Stimulated activated CD8-positive, alpha-beta memory T cell treated with anti-CD3 and anti-CD28 coated beads, Interleukin-12 subunit alpha, Interleukin-12 subunit beta, amount 100 ng/mL, for 24 hours (primary cell): ENCODE measurements around the gene SGF29.
"Not testable (repeated sequence)": the region's sequence is repeated elsewhere in the genome, so short reads cannot be mapped to it uniquely, and the experiment has no call there.

Experiments
- DNase-seq: peaks from one replicate; pipeline ENCODE4 v3.0.0-alpha.2; 2020; ENCODE audit errors: extremely low read depth

Gene SGF29

DNA sequence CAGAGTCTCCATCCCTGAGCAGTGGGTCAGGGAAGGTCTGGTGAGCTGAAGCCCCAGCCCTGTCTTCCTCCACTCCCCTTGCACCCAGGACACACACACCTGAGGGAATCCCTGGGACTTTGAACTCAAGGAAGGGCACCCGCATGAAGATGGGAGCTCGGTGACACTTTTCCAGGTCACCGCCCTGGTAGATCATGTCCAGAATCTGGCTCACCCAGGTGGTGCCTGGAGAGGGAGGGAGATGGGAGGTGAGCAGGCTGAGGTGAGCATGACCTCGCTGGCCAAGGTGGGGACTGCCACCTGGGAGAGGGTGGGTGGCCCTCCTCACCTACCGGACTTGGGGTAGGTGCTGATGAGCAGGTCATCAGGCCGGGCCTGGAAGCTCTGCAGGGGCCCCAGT lies 41.7 kb downstream of the SGF29 start:
- DNase-seq, result not testable (repeated sequence)

DNA sequence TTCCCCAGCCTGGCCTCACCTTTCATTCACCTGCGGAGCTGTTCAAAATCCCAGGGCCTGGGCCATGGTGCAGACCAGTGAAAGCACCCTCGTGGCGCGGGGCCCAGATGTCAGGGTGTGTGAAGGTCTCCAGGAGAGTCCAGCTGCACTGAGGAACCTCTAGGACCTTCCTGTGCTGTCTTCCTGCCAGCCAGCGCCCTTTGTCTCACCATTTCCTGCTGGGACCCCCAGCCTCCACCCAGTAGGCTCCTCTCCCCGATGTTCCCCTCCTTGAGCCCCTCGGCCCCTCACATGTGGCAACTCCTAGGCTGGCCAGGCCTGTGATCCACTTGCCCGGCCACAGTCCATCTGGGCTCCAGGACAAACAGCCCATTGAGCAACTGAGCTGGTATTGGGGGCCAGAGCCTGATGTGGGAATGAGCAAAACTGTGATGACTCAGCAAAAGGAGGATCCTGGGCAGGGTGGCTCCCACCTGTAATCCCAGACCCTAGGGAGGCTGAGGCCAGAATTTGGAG lies 42.5 kb downstream of the SGF29 start:
- DNase-seq, result no peak

DNA sequence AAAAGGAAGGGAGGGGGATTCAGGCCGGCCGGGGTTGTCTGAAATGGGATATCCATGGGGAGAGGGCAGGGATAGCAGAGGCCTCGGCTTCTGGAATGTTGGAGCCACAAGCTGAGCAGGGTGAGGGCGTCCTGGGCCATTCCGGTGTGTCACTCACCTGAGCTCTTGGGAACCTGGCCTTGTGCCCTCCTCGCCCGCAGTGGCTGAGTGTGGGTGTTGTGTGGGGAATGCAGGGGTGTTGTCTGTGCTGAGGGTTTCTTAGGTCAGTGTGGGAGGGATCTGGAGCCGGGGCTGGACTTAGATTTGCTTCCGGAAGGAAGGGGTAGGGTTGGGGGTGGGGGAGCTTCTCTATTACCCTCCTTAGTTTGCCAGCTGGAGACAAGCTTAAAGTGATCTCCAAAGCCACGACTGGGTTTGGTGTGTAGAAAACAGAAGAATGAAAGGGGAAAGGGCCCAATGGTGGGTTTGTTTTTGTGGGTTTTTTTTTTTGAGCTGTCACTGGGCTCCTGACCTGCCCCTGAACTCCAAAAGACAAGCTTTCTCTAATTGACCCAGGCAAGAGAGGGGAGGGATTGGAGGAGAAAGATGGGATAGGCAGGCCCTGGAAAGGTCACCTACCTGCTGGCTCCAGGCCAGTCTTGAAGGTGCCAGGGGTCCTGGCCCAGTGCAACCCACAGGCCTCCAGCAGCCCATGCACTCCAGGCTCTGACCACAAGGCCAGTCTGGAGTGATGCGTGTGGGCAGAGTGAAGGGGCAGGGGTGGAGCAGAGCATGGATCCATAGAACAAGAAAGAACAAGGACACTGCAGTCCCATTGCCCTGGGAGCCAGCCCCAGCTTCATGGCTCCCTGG lies 43.3 kb downstream of the SGF29 start, which contains the start of gene SULT1A2:
Gene SULT1A2, minus strand, starts transcription at position 211 of the 852 bp plus-strand sequence. CDS start 1,120 bp downstream, outside the sequence.
- no peak for DNase-seq

DNA sequence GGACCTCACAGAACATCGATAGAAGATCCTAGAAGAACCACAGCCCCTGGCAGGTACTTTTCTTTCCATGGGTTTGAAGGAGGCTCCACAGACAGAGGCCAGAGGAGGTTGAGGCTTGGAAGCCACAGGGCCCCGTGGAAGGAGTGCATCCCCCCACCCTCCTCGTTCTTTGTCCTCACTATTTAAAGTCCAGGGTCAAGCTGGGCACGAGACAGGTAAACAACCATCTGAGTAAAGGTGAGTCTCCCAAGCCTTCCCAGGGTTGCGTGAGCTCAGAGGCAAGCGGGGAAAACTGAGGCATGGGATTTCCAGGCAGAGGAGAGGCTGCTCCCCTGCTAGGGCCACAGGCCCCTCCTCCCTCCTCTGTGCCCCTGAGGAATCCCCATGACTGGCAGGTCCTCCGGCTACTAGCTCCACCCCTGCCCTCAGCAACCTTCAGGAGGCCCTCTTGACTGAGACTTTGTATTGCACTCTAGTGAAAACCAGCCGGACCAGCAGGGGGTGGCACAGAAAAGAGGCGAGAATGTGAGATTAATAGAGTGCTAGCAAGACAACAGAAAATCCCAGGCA lies 44.1 kb downstream of the SGF29 start:
- DNase-seq, result no peak

DNA sequence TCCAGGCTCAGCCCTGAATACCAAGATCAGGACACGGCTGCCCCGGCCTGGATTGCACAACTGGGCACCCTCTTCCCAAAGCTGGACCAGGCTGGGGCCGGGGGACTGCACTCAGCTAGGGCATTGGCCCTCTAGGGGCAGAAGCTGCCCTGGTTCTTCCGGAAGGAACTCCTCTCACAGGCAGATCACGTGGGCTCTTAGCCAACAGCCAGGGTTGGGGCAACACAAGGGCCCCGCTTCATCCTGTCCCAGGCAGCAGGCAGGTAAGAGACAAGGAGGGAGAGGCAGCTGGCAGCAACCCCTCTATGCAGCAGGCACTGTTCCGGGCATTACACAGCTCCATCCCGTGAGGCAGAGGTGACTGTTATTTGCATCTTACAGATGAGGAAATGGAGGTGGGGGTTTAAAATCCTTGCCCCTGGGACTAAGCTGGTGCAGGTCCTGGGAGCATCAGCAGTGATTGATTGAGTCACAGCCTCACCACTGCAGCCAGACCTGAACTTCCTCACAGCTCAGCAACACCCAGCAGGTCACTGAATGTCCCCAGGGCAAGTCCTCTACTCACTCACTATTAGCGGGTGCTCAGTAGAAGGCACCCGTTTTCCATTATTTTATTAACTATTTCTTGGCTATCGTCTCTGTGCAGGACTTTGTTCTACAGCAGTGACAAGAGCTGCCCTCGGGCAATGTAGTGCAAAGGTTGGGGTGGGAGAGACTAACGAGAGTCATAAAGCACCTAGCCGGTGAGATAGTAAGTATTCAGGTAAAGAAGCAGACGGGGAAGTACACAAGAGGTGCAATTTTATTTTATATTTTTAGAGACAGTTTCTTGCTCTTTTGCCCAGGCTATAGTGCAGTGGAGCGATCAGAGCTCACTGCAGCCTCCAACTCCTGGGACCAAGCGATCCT lies 45.9 kb downstream of the SGF29 start:
- DNase-seq, result not testable (repeated sequence)

DNA sequence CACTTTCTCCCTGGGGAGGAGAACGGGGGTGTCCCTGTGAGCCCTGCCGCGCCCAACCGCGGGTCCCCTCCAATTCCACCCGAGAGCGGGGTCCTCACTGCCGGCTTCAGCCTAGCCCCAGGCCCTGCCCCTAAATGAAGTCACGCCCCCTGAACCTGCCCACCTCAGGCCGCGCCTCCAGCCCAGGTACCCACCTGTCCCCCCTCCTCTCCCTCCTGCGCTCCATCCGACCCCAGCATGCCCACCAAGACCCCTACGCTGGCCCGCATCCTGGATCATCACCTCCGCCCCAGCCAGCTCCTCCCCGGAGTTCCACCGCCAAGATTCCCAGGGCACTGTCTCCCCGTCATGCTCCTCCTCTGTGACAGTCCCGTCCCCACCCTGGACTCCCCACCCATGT lies 47.2 kb downstream of the SGF29 start:
- DNase-seq, result not testable (repeated sequence)

DNA sequence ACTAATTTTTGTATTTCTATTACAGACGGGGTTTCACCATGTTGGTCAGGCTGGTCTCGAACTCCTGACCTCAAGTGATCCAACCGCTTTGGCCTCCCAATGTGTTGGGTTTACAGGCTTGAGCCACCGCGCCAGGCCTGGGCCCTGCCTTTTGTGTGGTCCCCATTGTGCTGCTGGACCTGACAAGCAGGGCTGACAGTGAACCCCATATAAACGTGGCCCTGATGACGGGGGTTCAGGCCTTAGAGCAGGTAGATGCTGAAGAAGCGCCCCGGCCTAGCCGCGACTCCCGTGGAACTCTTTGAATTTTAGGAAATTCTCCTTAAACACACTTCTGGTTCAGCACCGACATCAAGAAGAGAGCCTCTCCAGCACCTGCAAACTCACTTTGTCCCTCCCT lies 47.9 kb downstream of the SGF29 start:
- DNase-seq, result not testable (repeated sequence)

DNA sequence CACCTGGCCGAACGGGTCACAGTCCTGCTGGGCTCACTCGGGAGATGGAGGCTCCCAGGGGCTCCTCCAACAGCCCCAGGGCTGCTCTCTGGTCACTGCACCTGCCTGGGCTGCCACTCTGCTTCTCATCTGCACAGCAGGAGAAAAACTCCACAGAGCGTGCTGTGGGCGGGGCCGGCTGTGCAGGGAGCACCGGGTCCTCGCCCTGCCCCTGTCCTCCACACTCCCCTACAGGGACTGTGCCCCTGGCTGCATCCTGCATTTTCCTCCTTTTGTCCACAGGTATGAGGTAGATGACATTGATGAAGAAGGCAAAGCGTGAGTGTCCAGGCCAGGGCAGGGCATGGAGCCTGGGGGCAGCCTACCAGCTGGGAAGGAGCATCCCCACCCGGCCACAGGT lies 48.3 kb downstream of the SGF29 start:
- not testable (repeated sequence) for DNase-seq

DNA sequence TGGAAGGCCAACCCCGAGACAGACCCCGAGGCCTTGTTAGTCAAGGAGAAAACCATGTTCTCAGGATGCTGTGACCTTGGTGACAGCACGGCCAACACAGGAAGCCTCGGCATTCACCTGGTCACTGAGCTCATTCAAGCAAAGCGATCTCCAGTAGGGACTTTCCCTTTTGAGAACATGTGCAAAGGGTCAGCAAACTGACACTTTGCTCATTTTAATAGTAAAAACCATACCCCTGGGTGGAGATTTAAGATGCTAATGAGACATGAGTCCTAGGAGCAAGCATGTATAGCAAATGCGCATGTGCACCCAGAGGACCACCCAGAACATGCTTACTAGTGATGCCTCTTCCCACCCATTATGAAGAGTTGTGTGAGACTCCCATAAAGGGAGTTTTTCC lies 48.8 kb downstream of the SGF29 start:
- no peak for DNase-seq

DNA sequence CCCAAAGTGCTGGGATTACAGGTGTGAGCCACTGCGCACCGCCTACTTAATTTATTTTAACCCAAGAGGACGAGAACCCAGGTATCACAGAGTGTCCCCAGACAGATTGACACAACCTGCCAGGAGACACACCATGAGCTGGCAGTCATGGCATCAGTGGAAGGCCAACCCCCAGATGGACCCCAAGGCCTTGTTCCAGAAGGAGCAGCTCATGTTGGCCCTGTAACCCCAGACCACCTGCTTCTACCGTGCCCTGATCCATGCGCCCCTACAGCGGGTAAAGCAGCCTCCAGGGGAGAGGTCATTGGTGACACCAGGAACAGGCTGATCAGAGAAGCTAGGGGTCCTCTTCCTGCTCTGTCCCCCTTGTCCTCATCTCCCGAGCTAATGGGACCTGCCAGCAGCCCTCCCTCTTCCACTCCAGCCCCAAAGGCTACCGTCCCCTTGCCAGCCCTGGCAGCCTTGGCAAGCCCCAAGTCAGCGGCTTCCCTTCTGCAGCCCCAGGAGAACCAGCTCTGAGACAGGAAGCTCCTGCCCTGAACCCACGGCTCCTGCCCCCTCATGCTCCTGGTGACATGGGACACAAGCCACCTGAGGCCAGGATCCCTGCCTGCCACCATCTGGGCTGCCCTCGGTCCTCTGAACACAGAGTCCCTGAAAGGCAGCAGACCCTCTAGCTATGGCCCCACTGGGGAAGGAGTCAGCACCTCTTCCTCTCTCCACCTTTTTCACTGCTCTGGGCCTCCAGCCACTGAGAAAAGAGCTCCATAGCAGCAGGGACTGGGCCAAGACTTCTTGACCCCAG lies 49.9 kb downstream of the SGF29 start:
- DNase-seq, result no peak

DNA sequence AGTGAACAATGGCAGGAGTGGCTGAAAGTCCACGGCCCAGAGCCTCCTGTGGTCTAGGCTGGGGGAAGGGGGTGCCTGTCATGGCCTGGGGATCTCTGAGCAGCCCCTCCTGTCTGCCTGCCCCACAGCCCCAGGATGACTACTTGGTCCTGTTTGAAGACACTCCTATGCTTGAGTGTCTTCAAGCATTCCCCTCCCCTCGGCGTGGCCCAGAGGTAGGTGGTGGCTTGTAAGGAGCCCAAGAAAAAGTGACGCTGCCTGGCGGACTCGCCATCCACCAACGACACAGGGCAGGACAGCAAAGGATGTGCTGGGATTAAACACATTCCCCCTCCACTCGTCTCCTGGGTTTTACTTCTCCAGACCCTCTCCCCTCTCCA lies 50.5 kb downstream of the SGF29 start:
- DNase-seq, result no peak

DNA sequence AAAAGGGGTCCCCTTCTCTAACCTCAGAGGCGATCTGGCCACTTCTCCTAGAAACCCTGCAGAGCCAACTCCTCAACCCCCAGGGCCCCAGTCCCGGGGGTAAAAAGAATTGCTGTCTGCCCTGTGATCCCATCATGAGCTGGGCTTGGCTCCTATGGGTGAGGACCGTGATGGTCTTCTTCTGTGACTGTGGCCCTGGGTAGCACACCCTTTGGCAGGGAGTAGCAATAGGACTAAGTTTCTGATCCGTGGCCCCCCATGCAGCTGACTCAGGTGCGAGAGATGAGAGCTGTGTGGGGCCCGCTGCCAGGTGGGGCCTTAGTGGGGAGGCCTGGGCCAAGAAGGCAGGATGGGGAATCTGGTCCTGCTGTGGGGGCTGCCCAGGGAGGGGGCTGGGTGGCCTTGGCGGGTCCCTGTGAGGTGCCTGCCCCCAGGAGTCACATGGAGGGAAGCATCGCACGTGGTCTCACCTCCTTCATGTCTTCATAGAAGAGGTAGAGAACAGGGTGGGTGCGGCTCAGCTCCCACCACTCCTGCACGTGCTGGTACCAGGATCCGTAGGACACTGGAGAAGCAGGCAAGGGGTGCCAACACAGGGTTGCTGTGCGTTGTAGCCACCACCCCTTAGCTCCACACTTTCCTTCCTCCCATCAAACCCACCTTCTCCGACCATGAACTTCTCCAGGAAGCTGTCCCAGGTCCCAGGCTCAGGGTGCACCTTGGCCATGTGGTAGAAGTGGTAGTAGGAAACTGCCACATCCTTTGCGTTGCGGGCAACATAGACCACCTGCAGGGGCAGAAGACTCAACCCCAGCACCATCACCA lies 52.8 kb downstream of the SGF29 start:
- DNase-seq, result no peak

DNA sequence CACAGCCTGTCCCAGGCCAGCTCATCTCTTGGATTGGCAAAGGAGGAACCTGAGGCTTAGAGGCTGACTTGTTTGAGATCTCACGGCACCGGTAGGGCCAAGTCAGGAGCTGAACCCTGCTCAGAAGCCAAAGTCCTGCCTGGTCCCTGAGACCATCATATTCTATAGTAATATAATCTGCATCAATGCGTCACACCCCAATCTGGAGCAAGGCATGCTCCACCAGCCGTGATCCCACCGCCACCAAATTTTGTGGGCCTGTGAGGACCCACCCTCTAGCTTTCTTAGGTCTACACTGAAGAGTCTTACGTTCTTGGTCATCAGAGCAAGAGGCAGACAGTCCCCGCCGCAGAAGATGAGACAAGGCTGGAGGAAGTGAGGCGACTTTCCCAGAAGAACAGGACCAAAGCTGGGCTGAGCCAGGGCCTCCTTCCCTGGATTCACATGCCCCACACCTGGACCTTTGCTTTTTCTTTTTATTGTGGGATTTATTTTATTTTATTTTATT lies 53.5 kb downstream of the SGF29 start:
- no peak for DNase-seq

DNA sequence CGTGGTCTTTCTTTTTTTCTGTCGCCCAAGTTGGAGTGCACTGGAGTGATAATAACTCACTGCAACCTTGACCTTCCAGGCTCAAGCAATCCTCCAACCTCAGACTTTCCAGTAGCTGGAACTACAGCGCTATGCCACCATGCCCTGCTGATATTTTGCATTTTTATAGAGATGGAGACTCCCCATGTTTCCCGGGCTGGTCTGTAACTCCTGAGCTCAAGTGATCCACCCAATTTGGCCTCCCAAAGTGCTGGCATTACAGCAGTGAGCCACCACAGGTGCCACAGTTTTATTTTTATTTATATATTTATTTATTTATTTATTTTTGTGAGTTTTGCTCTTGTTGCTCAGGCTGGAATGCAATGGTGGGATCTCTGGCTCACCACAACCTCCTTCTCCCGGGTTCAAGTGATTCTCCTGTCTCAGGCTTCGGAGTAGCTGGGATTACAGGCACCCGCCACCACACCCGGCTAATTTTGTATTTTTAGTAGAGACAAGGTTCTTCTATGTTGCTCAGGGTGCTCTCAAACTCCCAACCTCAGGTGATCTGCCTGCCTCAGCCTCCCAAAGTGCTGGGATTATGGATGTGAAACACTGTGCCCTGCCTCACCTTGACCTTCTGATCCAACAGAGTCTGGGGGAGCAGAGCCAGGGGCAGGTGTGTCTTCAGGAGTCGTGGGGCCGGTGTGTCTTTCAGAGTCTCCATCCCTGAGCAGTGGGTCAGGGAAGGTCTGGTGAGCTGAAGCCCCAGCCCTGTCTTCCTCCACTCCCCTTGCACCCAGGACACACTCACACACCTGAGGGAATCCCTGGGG lies 54.2 kb downstream of the SGF29 start:
- not testable (repeated sequence) for DNase-seq

DNA sequence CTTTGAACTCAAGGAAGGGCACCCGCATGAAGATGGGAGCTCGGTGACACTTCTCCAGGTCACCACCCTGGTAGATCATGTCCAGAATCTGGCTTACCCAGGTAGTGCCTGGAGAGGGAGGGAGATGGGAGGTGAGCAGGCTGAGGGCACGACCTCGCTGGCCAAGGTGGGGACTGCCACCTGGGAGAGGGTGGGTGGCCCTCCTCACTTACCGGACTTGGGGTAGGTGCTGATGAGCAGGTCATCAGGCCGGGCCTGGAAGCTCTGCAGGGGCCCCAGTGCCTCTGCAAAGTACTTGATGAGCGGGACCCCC lies 54.7 kb downstream of the SGF29 start:
- not testable (repeated sequence) for DNase-seq

DNA sequence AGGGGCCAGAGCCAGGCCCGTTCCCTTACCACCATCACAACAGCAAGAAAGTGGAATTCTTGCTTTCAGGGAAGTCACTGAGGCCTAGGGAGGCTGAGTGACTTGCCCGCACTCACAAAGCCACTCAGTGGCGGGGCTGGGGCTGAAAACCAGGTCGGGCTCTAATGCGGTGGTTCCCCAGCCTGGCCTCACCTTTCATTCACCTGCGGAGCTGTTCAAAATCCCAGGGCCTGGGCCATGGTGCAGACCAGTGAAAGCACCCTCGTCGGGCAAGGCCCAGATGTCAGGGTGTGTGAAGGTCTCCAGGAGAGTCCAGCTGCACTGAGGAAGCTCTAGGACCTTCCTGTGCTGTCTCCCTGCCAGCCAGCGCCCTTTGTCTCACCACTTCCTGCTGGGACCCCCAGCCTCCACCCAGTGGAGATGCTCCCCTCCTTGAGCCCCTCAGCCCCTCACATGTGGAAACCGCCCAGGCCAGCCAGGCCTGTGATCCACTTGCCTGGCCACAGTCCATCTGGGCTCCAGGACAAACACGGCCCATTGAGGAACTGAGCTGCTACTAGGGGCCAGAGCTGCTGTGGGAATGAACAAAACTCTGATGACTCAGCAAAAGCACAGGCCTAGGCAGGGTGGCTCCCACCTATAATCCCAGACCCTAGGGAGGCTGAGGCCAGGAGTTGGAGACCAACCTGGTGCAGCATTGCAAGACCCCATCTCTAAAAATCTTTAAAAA lies 55.3 kb downstream of the SGF29 start:
- DNase-seq, result not testable (repeated sequence)

DNA sequence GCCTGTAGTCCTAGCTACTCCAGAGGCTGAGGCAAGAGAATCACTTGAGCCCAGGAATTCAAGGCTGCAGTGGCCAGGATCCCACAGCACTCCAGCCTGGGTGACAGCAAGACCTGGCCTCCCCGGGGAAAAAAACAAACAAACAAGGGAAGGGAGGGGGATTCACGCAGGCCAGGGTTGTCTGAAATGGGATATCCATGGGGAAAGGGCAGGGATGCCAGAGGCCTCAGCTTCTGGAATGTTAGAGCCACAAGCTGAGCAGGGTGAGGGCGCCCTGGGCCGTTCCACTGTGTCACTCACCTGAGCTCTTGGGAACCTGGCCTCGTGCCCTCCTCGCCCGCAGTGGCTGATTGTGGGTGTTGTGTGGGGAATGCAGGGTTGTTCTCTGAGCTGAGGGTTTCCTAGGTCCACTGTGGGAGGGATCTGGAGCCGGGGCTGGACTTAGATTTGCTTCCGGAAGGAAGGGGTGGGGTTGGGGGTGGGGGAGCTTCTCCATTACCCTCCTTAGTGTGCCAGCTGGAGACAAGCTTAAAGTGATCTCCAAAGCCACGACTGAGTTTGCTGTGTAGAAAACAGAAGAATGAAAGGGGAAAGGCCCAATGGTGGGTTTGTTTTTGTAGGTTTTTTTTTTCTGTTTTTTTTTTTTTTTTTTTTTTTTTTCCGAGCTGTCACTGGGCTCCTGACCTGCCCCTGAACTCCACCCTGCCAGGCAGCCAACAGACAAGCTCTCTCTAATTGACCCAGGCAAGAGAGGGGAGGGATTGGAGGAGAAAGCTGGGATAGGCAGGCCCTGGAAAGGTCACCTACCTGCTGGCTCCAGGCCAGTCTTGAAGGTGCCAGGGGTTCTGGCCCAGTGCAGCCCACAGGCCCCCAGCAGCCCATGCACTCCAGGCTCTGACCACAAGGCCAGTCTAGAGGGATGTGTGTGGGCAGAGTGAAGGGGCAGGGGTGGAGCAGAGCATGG lies 56.2 kb downstream of the SGF29 start, which contains the start of gene SULT1A1:
Gene SULT1A1, minus strand, starts transcription at position 414 of the 964 bp plus-strand sequence. CDS start 1,189 bp downstream, outside the sequence.
- DNase-seq, result no peak
